GM12801 (cell line): ENCODE results near the gene ZNF789.

Experiments
- TF ChIP-seq, protein P1 (sequence below): IDR thresholded peaks from one replicate; pipeline ENCODE4 v1.5.1; 2011; ENCODE audit warnings: control low read depth; ENCODE audit not compliant: insufficient read length; ENCODE audit errors: extremely low read depth

Gene ZNF789

GRCh38 chr7:99472561-99473314 lies at the start of gene ZNF789:
Gene ZNF789, plus strand, starts transcription at chr7:99472890. Its CDS starts 3,567 bp downstream, at chr7:99476457.
- TF ChIP-seq, protein P1, sequence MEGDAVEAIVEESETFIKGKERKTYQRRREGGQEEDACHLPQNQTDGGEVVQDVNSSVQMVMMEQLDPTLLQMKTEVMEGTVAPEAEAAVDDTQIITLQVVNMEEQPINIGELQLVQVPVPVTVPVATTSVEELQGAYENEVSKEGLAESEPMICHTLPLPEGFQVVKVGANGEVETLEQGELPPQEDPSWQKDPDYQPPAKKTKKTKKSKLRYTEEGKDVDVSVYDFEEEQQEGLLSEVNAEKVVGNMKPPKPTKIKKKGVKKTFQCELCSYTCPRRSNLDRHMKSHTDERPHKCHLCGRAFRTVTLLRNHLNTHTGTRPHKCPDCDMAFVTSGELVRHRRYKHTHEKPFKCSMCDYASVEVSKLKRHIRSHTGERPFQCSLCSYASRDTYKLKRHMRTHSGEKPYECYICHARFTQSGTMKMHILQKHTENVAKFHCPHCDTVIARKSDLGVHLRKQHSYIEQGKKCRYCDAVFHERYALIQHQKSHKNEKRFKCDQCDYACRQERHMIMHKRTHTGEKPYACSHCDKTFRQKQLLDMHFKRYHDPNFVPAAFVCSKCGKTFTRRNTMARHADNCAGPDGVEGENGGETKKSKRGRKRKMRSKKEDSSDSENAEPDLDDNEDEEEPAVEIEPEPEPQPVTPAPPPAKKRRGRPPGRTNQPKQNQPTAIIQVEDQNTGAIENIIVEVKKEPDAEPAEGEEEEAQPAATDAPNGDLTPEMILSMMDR, result no peak

DNA sequence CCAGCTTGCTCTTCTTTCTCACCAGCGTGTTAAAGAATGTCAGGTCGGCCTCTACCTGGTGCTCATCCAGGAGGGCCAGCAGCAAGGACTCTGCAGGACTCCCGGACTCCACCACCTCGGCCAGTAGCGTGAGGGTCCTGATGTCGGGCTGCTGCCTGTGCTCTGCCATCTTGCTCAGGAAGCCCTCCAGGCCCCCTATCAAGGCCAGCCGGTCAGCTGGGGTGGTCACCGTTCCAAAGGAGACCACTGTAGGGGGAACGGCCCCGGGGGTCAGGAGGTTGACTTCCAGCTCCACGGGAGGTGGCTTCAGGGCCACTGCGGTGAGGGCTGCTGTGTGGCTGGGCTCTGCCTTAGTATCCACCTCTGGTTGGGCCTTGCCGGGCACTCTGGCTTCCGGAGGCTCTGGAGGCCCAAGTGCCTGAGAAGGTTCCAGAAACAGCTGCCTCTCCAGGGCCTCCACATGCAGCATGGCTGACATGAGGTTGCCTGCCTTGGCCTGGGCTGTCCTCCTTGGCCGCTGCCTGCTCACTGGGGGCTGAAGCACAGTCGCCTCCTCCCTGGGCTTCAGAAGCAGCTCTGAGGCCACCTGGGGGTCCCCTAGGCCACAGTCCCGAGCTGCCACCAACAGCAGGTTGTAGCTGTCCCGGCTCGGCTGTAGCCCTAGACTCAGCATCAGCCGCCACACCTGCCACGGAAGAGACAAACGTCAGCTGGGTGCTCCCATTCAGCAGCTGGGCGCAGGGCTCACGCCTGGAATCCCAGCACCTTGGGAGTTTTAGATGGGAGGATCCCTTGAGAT lies 47.6 kb upstream of the ZNF789 start:
- TF ChIP-seq, protein P1, result no peak

DNA sequence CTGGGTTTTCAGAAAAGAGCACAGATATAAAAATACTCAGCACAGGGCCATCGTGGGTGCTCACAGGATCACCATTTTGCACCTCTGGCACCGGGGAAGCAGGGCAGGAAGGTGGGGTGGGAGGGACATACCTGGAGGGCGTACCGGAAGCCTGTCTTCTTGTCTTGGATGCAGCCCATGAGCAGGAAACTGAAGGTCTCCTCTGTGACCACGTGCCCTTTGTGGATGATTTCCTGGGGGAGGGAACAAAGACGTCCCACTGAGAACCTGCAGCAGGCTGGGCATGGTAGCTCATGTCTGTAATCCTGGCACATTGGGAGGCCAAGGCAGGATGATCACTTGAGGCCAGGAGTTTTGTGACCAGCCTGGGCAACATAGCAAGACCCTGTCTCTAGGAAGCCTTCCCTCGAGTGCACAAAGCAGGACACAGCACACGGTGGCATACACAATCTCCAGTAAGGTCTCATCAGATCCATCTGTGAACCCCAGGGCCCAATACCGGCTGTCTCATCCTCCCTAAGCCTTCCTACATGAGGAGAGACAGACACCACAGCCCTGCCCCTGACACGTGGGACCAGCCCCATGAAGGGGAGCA lies 43.6 kb upstream of the ZNF789 start:
- TF ChIP-seq, protein P1, result no peak

DNA sequence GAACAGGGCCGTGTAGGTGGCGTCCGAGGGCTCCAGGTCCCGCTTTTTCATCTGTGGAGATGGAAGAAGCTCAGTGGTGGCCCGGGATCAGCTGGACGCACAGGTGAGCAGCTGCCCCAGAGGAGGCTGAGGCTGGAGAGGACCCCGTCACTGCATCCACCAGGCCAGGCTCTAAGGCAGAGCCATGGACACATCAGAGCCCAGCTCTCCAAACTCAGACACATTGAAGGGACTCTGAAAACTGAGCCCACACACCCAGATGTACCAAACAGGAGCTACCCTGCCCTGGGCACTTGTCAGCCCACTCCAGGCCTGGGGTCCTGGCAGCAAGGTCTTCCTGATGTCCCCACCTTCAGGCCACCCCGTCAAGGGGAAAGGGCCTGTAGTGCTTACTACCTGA lies 42.9 kb upstream of the ZNF789 start:
- TF ChIP-seq, protein P1, result no peak

DNA sequence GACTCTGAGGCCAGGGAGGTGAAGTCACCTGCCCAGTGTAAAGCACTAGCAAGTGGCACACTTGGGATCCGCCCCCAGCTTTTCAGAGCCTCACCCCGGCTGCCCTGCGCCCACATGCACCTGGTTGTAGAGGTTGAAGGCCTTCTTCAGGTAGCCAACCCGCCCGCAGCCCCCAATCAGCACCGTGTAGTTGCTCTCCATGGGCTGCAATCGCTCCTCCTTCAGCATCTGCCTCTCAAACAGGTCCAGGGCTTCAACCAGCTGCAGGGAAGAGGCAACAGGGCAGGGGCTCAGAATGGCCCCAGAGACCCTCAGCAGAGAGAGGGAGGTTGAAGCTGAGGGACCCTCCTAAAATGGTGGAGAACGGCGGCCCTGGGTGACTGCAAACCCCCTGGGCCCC lies 39.5 kb upstream of the ZNF789 start:
- TF ChIP-seq, protein P1, result no peak

DNA sequence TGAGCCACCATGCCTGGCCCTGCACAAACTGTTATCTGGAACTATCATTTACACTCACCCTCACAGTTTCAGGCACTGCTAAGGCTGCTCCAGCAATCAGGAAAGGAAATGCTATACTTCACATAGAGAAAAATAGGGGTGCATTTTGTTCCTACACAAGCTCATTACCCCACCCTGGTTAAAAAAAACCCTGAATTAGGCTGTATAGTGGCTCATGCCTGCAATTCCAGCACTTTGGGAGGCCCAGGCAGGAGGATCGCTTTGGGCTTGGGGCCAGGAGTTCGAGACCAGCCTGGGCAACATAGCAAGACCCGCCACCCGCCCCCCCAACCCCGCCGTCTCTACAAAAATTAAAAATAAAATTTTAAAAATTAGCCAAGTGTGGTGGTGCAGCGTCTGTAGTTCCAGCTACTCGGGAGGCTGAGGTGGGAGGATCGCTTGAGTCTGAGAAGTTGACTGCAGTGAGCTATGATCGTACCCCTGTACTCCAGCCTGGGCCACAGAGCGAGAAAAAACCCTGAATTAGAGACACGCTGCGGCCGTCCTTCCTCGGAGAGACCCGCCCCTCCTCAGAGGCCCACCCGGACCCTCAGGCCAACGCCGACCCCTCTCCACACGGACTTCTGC lies 34.6 kb upstream of the ZNF789 start:
- TF ChIP-seq, protein P1, result no peak
